A673 (cell line): Measurements from ENCODE around the gene SPATA2. TPM values are rescaled to one million over a fixed set of nuclear protein-coding genes. Genes with fewer than 3 reads are reported as not detected.

Experiments
- BruUV-seq: library from RNA; stranded (reverse); fragments of 400-500 nt; replicated peaks from 2 replicates; lab custom pipeline; 2021; lab: Mats Ljungman, UMichigan
- CTCF ChIA-PET: fragments of 300-600 bp; sonication (Branson Sonifier 250); formaldehyde crosslinking; loops from one replicate; lab custom pipeline; 2022; ENCODE audit warnings: antibody characterized with exemption; lab: Charles Lee
- POLR2A ChIA-PET: fragments of 300-600 bp; sonication (Branson Sonifier 250); formaldehyde crosslinking; loops from one replicate; lab custom pipeline; 2022; ENCODE audit warnings: antibody characterized with exemption; ENCODE audit not compliant: low non-redundant PET; lab: Charles Lee
- DNase-seq: peaks from one replicate; pipeline ENCODE4 v3.0.0-alpha.2; 2015; ENCODE audit warnings: low spot score
- H3K27ac ChIP-seq: fragments of 200-600 bp; sonication (generic); 2 replicates; pipeline ENCODE4 v1.5.1; 2016; ENCODE audit warnings: mixed run types, low read depth, mild to moderate bottlenecking, mixed read lengths, antibody characterized with exemption, low read length; ENCODE audit not compliant: poor library complexity, severe bottlenecking
- H3K27me3 ChIP-seq: fragments of 200-600 bp; sonication (generic); replicated peaks from 2 replicates; pipeline ENCODE4 v1.6.1; 2017; ENCODE audit warnings: mixed run types, low read depth, mild to moderate bottlenecking, mixed read lengths, antibody characterized with exemption, low read length; ENCODE audit not compliant: insufficient read depth, poor library complexity
- H3K36me3 ChIP-seq: fragments of 200-600 bp; sonication (generic); 2 replicates; pipeline ENCODE4 v1.6.1; 2016; ENCODE audit warnings: mixed run types, mild to moderate bottlenecking, mixed read lengths, antibody characterized with exemption, low read length; ENCODE audit not compliant: insufficient read depth, poor library complexity, severe bottlenecking
- H3K4me1 ChIP-seq: fragments of 200-600 bp; sonication (generic); 2 replicates; pipeline ENCODE4 v1.6.1; 2017; ENCODE audit warnings: mixed run types, mild to moderate bottlenecking, mixed read lengths, antibody characterized with exemption, low read length; ENCODE audit not compliant: insufficient read depth, poor library complexity, severe bottlenecking
- H3K4me3 ChIP-seq: fragments of 200-600 bp; sonication (generic); 2 replicates; pipeline ENCODE4 v1.5.1; 2016; ENCODE audit warnings: low read depth, mixed run types, mild to moderate bottlenecking, mixed read lengths, low read length; ENCODE audit not compliant: poor library complexity, severe bottlenecking
- H3K9me3 ChIP-seq: fragments of 200-600 bp; sonication (generic); 2 replicates; pipeline ENCODE4 v1.6.1; 2016; ENCODE audit warnings: mixed run types, low read depth, mild to moderate bottlenecking, mixed read lengths, antibody characterized with exemption, low read length; ENCODE audit not compliant: poor library complexity, severe bottlenecking
- EZH2 ChIP-seq: fragments of 200-600 bp; sonication (generic); IDR thresholded peaks from 2 replicates; pipeline ENCODE4 v1.6.1; 2017; ENCODE audit warnings: borderline replicate concordance, low read depth, mild to moderate bottlenecking, mixed read lengths, antibody characterized with exemption, low read length; ENCODE audit not compliant: poor library complexity, severe bottlenecking
- intact Hi-C: fragments of 100-400 bp; cut with micrococcal nuclease; formaldehyde crosslinking; loops from one replicate; pipeline ENCODE4 v1.10.0; 2022; ENCODE audit not compliant: unreplicated experiment
- total RNA-seq: library from RNA; stranded (reverse); gene quantifications from 2 replicates; pipeline ENCODE4 v1.2.3, GENCODE V29; 2021
- TF ChIP-seq, protein P1 (sequence below): fragments of 300-800, 200-600 bp; sonication (generic); conservative IDR thresholded peaks from 2 replicates; pipeline ENCODE4 v1.5.1; 2017; ENCODE audit warnings: low read depth, mild to moderate bottlenecking, antibody characterized with exemption, low read length, moderate library complexity, mixed read lengths

Gene SPATA2
- total RNA-seq, 1 experiment from 2014 or later = 9.2 TPM

DNA sequence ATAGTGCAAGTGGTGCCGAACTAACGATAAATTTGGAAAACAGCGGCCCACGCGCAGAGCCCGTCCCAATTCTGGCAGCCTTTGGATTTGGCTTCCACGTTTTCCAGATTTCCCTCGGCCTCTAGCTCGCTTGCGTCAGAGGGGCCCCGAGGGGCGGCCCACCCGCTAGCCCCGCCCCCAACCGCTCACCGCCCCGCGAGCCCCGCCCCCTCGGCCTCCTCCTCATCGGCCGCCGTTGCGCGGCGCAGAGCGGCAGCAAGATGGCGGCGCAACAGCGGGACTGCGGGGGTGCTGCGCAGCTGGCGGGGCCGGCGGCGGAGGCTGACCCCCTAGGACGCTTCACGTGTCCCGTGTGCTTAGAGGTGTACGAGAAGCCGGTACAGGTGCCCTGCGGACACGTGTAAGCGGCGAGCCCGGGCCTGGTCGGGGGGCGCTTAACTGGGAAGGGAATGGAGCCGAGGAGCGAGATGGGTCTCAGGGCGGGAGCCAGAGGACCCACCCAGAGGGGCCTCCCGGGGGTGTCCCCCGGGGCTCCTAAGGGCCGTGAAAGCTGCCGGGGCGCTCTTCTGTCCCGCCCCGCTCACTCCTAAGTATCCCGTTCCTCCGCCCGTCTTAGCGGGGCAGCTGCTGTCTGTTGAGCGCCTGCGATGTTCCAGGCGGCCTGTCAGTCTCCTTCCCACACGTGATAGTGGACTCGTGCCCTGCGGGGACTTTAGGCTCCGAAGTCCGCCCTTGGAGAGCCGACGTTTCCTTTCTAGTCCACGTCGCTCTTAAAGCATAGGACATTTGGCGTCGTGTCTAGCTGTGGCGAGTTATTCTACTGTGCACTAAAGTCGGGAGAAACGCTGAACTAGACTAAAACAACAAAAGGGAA, 21.1 kb upstream of the SPATA2 start, which contains the start of gene RNF114:
Gene RNF114, plus strand, starts transcription at position 245 of the 874 bp plus-strand sequence. Its CDS starts 16 bp downstream, at position 261.
- H3K27ac ChIP-seq = peak within 1 kb of the TSS; percentile 88
- no TSS peak for BruUV-seq
- intact Hi-C loops = no loop called here

DNA sequence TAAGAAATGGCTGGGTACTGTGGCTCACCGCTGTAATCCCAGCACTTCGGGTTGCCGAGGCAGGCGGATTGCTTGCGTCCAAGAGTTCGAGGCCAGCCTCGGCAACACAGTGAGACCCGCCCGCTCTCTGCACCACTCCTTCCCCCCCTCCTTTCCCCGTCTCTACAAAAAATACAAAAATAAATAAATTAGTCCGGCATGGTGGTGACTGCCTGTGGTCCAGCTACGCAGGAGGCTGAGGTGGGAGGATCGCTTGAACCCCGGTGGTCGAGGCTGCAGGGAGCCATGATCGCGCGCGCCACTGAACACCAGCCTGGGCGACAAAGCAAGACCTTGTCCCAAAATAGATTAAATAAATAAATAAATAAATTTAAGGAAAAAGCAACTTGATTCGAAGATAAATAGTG, 20.4 kb upstream of the SPATA2 start:
- BruUV-seq = no TSS peak
- intact Hi-C loops = no loop called here
- Histone ChIP-seq H3K4me3 (peak overlapping the region; percentile 90), H3K27me3 (no peaks in the 10 kb centered on the region), H3K27ac (no peak overlapping the region), H3K9me3 (no peaks in the 10 kb centered on the region), H3K4me1 (peaks cover 16% of the 10 kb centered on the region), H3K36me3 (peaks cover 13% of the 10 kb centered on the region)
- DNase-seq = no peak
- no peak for TF ChIP-seq EZH2
- TF ChIP-seq, protein P1, sequence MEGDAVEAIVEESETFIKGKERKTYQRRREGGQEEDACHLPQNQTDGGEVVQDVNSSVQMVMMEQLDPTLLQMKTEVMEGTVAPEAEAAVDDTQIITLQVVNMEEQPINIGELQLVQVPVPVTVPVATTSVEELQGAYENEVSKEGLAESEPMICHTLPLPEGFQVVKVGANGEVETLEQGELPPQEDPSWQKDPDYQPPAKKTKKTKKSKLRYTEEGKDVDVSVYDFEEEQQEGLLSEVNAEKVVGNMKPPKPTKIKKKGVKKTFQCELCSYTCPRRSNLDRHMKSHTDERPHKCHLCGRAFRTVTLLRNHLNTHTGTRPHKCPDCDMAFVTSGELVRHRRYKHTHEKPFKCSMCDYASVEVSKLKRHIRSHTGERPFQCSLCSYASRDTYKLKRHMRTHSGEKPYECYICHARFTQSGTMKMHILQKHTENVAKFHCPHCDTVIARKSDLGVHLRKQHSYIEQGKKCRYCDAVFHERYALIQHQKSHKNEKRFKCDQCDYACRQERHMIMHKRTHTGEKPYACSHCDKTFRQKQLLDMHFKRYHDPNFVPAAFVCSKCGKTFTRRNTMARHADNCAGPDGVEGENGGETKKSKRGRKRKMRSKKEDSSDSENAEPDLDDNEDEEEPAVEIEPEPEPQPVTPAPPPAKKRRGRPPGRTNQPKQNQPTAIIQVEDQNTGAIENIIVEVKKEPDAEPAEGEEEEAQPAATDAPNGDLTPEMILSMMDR = no peak
- CTCF ChIA-PET = no interaction called here
- POLR2A ChIA-PET = interaction anchor here (0.7 kb wide), 1 partner anchor 180 kb away, joined by 3 read pairs; no protein-coding TSS in a partner anchor

More for the DNA sequence above, 21.1 kb upstream of the SPATA2 start, which contains the start of gene RNF114:
- Histone ChIP-seq H3K9me3 (no peaks in the 10 kb centered on the region), H3K4me3 (peak within 1 kb of the TSS; percentile 90), H3K27me3 (no peaks in the 10 kb centered on the region), H3K4me1 (peaks cover 16% of the 10 kb centered on the region), H3K36me3 (peaks cover 19% of the 10 kb centered on the region)
- ChIA-PET CTCF (no interaction called here), POLR2A (no interaction called here)
- DNase-seq = peak; percentile 95
- TF ChIP-seq EZH2 = no peak
- TF ChIP-seq, protein P1 = no peak

DNA sequence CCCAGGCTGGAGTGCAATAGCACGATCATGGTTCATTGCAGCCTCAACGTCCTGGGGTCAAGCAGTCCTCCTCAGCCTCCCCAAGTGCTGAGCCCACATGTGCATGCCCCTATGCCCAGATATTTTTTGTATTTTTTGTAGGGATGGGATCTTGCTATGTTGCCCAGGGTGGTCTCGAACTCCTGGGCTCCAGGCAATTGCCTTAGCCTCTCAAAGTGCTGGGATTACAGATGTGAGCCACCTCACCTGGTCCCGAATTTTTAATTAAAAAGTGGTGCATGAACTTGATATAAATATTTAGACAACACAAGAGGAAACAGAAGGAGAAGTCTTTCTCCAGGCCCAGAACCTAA, 13.8 kb upstream of the SPATA2 start:
- Histone ChIP-seq H3K4me1 (no peaks in the 10 kb centered on the region), H3K27me3 (no peaks in the 10 kb centered on the region), H3K27ac (no peak overlapping the region), H3K36me3 (no peaks in the 10 kb centered on the region), H3K9me3 (no peaks in the 10 kb centered on the region), H3K4me3 (no peak overlapping the region)
- DNase-seq = no peak
- TF ChIP-seq, protein P1 = no peak
- intact Hi-C loops = loop anchor here (2.0 kb wide), 1 partner anchor 318 kb away; no protein-coding TSS in a partner anchor
- BruUV-seq = no TSS peak
- POLR2A ChIA-PET = no interaction called here
- CTCF ChIA-PET = no interaction called here
